HL-60 (cell line): ENCODE results near the gene PSMC3IP.

Experiments used
- DNase-seq, 2 experiments: peaks; one replicate each; pipeline ENCODE4 v3.0.0-alpha.2; 2010 to 2020; ENCODE audit warnings: low read depth in 1 of 2, low spot score in 1 of 2
- H3K27ac ChIP-seq: fragments of 250-450 bp; sonication (Bioruptor Pico); replicated peaks from 2 replicates; pipeline ENCODE4 v1.5.1; 2020; ENCODE audit warnings: mild to moderate bottlenecking, moderate library complexity
- H3K27me3 ChIP-seq: fragments of 250-450 bp; sonication (Bioruptor Pico); 2 replicates; pipeline ENCODE4 v1.5.1; 2021; ENCODE audit warnings: mild to moderate bottlenecking, moderate library complexity; ENCODE audit not compliant: insufficient read depth, poor library complexity, severe bottlenecking
- H3K4me3 ChIP-seq: replicated peaks from 2 replicates; pipeline ENCODE4 v1.5.1; 2011; ENCODE audit warnings: mild to moderate bottlenecking, control low read depth, low read length; ENCODE audit not compliant: insufficient read depth
- GABPA ChIP-seq: IDR thresholded peaks from 2 replicates; pipeline ENCODE4 v1.6.1; 2012; ENCODE audit warnings: low read depth
- POLR2AphosphoS5 ChIP-seq: IDR thresholded peaks from 2 replicates; pipeline ENCODE4 v1.6.1; 2012; ENCODE audit warnings: low read depth
- REST ChIP-seq: IDR thresholded peaks from 2 replicates; pipeline ENCODE4 v1.6.1; 2012; ENCODE audit warnings: low read depth; ENCODE audit not compliant: insufficient replicate concordance
- SPI1 ChIP-seq: IDR thresholded peaks from 2 replicates; pipeline ENCODE4 v1.6.1; 2012; ENCODE audit warnings: low read depth, mild to moderate bottlenecking, borderline replicate concordance
- TF ChIP-seq, protein P1 (sequence below): IDR thresholded peaks from one replicate; pipeline ENCODE4 v1.5.1; 2011; ENCODE audit warnings: low read length, control low read depth, inconsistent platforms; ENCODE audit not compliant: insufficient read depth

The PSMC3IP gene

GRCh38 chr17:42591411-42591810 lies 13.9 kb upstream of the PSMC3IP start:
- Histone ChIP-seq H3K27ac (no peak overlapping the region), H3K27me3 (no peaks in the 10 kb centered on the region), H3K4me3 (no peak overlapping the region)
- DNase-seq = no peak
- TF ChIP-seq POLR2AphosphoS5 (no peak), SPI1 (no peak), REST (no peak), GABPA (no peak)
- TF ChIP-seq, protein P1, sequence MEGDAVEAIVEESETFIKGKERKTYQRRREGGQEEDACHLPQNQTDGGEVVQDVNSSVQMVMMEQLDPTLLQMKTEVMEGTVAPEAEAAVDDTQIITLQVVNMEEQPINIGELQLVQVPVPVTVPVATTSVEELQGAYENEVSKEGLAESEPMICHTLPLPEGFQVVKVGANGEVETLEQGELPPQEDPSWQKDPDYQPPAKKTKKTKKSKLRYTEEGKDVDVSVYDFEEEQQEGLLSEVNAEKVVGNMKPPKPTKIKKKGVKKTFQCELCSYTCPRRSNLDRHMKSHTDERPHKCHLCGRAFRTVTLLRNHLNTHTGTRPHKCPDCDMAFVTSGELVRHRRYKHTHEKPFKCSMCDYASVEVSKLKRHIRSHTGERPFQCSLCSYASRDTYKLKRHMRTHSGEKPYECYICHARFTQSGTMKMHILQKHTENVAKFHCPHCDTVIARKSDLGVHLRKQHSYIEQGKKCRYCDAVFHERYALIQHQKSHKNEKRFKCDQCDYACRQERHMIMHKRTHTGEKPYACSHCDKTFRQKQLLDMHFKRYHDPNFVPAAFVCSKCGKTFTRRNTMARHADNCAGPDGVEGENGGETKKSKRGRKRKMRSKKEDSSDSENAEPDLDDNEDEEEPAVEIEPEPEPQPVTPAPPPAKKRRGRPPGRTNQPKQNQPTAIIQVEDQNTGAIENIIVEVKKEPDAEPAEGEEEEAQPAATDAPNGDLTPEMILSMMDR = no peak

GRCh38 chr17:42590886-42591285 lies 13.4 kb upstream of the PSMC3IP start:
- Histone ChIP-seq H3K27me3 (no peaks in the 10 kb centered on the region), H3K4me3 (no peak overlapping the region), H3K27ac (no peak overlapping the region)
- TF ChIP-seq GABPA (no peak), SPI1 (no peak), POLR2AphosphoS5 (no peak), REST (no peak)
- TF ChIP-seq, protein P1 = no peak
- no peak for DNase-seq

- Histone ChIP-seq H3K27ac (no peak overlapping the region), H3K4me3 (no peak overlapping the region), H3K27me3 (no peaks in the 10 kb centered on the region)
- no peak for DNase-seq
- TF ChIP-seq SPI1 = no peak
- no peak for TF ChIP-seq GABPA
- TF ChIP-seq POLR2AphosphoS5 = no peak
- TF ChIP-seq, protein P1 = no peak
- TF ChIP-seq REST = no peak
Measured at GRCh38 chr17:42586514-42587230, 9.1 kb upstream of the PSMC3IP start.
